ENCODE results near the gene ADAMTS17.
"Not testable (repeated sequence)": the region's sequence is repeated elsewhere in the genome, so short reads cannot be mapped to it uniquely, and the experiment has no call there.

The ADAMTS17 gene

DNA sequence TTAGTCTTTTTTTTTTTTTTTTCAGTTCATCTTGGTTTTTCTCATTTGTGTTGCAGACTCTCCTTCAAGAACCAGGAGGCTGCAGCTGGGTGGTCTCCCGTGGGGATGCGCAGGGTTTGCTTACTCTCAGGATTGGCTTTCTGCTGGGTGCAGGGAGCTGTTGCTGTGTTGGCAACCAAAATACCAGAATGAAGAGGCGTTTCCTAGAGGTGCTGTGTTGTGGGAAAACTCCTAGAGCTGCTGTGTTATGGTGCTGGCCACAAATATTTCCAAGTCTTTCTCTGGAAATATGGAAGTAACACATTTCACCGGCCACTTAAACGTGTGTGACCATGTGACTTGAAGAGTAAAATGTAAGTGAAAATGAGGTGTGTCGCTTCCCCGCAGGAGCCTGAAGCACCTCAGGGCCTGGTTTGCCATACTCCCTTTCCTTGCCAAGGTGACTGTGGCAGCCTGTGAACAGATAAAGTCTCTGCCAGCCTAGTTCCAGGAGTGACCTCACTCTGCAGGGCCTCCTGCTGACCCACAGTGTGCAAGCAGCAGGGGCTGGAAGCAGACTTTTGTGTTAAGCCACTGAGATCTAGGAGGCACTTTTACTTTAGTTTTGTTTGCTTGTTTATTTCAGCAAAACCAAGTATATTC is 258.9 kb downstream of the ADAMTS17 start:
- TF ChIP-seq, protein P1, sequence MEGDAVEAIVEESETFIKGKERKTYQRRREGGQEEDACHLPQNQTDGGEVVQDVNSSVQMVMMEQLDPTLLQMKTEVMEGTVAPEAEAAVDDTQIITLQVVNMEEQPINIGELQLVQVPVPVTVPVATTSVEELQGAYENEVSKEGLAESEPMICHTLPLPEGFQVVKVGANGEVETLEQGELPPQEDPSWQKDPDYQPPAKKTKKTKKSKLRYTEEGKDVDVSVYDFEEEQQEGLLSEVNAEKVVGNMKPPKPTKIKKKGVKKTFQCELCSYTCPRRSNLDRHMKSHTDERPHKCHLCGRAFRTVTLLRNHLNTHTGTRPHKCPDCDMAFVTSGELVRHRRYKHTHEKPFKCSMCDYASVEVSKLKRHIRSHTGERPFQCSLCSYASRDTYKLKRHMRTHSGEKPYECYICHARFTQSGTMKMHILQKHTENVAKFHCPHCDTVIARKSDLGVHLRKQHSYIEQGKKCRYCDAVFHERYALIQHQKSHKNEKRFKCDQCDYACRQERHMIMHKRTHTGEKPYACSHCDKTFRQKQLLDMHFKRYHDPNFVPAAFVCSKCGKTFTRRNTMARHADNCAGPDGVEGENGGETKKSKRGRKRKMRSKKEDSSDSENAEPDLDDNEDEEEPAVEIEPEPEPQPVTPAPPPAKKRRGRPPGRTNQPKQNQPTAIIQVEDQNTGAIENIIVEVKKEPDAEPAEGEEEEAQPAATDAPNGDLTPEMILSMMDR (IDR thresholded peaks at IDR 0.05; ENCODE audit: low read depth, low read length) = no peak

DNA sequence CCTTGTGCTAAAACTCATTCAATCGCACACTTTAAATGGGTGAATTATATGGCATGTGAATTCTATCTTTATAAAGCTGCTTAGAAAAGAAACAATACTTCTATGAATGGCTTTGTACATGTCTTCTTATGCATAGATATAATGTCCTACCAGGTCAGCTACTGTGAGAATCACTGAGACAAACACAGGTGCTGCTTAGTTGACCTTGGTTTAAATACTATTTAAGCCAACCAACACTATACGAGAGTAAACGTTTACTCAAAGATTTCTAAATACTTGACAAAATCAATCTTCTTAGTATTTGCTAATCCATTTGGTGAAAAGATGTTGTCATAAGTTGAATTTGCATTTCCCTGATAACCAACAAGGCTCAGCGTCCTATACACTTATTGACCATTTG is 260.3 kb downstream of the ADAMTS17 start:
- TF ChIP-seq, protein P1 (IDR thresholded peaks at IDR 0.05; ENCODE audit: low read depth, low read length) = no peak
- H3K4me3 ChIP-seq (ENCODE audit: low read depth, low read length) = no peak overlapping the region

More for the DNA sequence above, 258.9 kb downstream of the ADAMTS17 start:
- no peak overlapping the region for H3K4me3 ChIP-seq (ENCODE audit: low read depth, low read length)

DNA sequence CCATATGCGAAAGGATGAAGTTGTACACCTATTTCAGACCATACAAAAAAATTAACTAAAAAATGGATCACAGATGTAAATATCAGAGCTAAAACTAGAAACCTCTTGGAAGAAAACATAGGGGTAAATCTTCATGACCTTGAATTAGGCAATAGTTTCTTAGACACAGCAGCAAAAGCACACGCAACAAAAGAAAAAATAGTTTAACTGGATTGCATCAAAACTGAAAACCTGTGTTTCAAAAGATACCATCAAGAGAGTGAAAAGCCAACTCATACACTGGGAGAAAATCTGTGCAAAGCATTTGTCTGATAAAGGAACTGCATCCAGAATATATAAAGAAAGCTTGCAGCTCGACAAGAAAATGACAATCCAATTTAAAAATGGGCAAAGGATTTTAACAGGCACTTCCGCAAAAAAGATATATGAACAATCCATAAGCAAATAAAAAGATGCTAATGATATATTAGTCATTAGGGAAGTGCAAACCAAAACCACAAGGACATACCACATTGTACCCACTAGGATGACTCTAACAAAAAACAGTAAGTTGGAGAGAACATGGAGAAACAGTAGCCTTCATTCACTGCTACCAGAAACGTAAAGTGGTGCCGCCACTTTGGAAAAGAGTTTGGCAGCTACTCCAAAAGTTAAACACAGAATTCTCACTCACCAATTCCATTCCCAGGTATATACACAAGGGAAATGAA is 263.1 kb downstream of the ADAMTS17 start:
- H3K4me3 ChIP-seq (ENCODE audit: low read depth, low read length) = no peak overlapping the region
- TF ChIP-seq, protein P1 (IDR thresholded peaks at IDR 0.05; ENCODE audit: low read depth, low read length) = no peak

DNA sequence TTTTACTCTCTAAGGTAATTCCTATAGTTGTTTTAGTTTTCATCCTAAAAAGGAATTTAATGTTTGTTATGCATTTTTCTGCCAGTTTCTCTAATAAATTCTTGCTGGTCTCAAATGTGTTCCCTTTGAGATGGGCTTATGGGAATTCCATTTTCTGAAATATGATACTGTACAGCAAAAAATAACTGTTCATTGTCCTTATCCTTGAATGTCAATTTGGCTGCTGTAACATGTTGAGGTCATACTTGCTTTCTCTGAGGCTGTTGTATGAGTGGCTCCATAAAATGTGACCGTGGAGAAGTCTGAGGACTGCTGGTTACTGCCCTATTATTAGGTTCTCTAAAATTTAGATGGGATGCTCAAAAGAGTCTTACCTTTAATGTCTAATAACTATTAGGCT is 266.5 kb downstream of the ADAMTS17 start:
- TF ChIP-seq, protein P1 (IDR thresholded peaks at IDR 0.05; ENCODE audit: low read depth, low read length) = no peak
- H3K4me3 ChIP-seq (ENCODE audit: low read depth, low read length) = no peak overlapping the region

DNA sequence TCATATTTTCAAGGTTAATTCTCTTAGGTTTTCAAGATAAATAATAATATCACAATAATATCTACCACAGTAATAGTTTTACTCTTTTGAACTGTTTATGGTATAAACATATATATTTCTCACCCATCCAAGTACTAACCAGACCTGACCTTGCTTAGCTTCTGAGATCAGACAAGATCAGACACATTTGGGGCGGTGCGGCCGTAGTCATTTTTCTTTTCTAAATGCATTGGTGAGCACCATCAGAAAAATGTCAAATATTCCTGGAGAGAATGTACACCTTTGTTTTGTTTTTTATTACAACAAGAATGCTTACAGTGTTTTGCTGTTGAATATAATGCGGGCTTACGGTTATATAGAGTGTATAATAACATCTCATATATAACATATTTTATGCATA is 267.8 kb downstream of the ADAMTS17 start:
- H3K4me3 ChIP-seq (ENCODE audit: low read depth, low read length) = no peak overlapping the region
- TF ChIP-seq, protein P1 (IDR thresholded peaks at IDR 0.05; ENCODE audit: low read depth, low read length) = no peak

DNA sequence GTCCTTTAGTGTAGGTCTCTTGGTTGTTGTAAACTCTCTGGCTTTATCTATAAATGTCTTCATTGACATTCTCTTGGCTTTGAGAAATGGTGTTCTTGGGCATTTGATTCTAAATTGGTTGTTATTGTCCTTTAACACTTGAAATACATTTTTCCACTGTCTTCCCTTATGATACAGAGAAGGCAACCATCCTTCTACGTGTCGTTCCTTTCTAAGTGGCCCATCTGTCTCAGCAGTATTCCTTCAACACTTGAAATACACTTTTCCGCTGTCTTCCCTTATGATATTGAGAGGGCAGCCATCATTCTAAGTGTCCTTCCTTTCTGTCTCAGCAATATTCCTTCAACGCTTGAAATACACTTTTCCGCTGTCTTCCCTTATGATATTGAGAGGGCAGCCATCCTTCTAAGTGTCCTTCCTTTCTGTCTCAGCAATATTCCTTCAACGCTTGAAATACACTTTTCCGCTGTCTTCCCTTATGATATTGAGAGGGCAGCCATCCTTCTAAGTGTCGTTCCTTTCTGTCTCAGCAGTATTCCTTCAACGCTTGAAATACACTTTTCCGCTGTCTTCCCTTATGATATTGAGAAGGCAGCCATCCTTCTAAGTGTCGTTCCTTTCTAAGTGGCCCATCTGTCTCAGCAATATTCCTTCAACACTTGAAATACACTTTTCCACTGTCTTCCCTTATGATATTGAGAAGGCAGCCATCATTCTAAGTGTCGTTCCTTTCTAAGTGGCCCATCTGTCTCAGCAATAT is 275.1 kb downstream of the ADAMTS17 start:
- H3K4me3 ChIP-seq (ENCODE audit: low read depth, low read length) = not testable (repeated sequence)

DNA sequence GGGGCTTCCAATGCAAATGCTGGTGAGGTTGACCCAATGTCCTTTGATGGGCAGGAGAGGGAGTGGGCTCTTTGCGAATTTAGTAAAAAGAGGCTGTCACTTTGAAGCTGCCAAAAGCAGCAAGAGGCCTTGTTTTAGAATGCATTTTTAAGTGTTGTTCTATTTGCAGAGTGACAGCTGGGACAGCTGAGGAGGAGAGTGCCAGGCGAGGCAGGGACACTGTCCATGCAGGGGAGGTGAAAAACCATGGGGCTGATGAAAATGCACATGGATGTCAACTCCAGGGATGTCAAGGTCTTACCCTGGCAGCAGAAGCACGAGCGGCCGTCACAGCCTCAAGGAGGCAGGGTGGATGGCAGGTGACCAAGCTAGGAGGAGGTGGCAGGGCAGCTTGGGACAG is 279.8 kb downstream of the ADAMTS17 start:
- H3K4me3 ChIP-seq (ENCODE audit: low read depth, low read length) = no peak overlapping the region
- TF ChIP-seq, protein P1 (IDR thresholded peaks at IDR 0.05; ENCODE audit: low read depth, low read length) = no peak
